WTC11 (cell line): ENCODE measurements around the gene FZD7.

Experiments
- ATF1 ChIP-seq: sonication (generic); formaldehyde crosslinking; IDR thresholded peaks from 2 replicates; pipeline ENCODE4 v1.8.1; 2023; ENCODE audit warnings: mild to moderate bottlenecking, moderate library complexity, missing genetic modification reagents
- ATF3 ChIP-seq: sonication (generic); formaldehyde crosslinking; conservative IDR thresholded peaks from 2 replicates; pipeline ENCODE4 v1.8.1; 2022; ENCODE audit warnings: mild to moderate bottlenecking, missing genetic modification reagents
- CREM ChIP-seq: sonication (generic); formaldehyde crosslinking; IDR thresholded peaks from 2 replicates; pipeline ENCODE4 v1.8.1; 2022; ENCODE audit warnings: mild to moderate bottlenecking, missing genetic modification reagents, moderate library complexity
- ESRRA ChIP-seq: sonication (generic); formaldehyde crosslinking; IDR thresholded peaks from 2 replicates; pipeline ENCODE4 v1.8.1; 2022; ENCODE audit warnings: mild to moderate bottlenecking, missing genetic modification reagents, borderline replicate concordance
- NFATC4 ChIP-seq: fragments of 250-450 bp; sonication (Bioruptor Pico); IDR thresholded peaks from 2 replicates; pipeline ENCODE4 v1.9.0; 2021; ENCODE audit warnings: mild to moderate bottlenecking
- TCF7 ChIP-seq: sonication (generic); formaldehyde crosslinking; IDR thresholded peaks from 2 replicates; pipeline ENCODE4 v1.8.0; 2022; ENCODE audit warnings: mild to moderate bottlenecking, low read depth, missing genetic modification reagents, moderate library complexity
- ZMAT4 ChIP-seq: fragments of 250-450 bp; sonication (Bioruptor Pico); IDR thresholded peaks from 2 replicates; pipeline ENCODE4 v1.9.0; 2021; ENCODE audit warnings: mild to moderate bottlenecking
- ZNF232 ChIP-seq: sonication (generic); formaldehyde crosslinking; IDR thresholded peaks from 2 replicates; pipeline ENCODE4 v1.8.0; 2022; ENCODE audit warnings: mild to moderate bottlenecking, missing genetic modification reagents
- ZNF396 ChIP-seq: fragments of 250-450 bp; sonication (Bioruptor Pico); IDR thresholded peaks from 2 replicates; pipeline ENCODE4 v1.8.0; 2021; ENCODE audit warnings: mild to moderate bottlenecking, moderate library complexity, borderline replicate concordance
- TF ChIP-seq, protein P1 (sequence below): fragments of 200-600 bp; IDR thresholded peaks from 2 replicates; pipeline ENCODE4 v1.8.0; 2022; ENCODE audit warnings: antibody characterized with exemption
- TF ChIP-seq, protein P2 (sequence below): fragments of 250-450 bp; sonication (Bioruptor Pico); conservative IDR thresholded peaks from 2 replicates; pipeline ENCODE4 v1.9.0; 2021; ENCODE audit warnings: mild to moderate bottlenecking
- TF ChIP-seq, protein P3 (sequence below): sonication (generic); formaldehyde crosslinking; IDR thresholded peaks from 2 replicates; pipeline ENCODE4 v1.8.0; 2022; ENCODE audit warnings: missing genetic modification reagents
- TF ChIP-seq, protein P4 (sequence below): sonication (generic); formaldehyde crosslinking; IDR thresholded peaks from 2 replicates; pipeline ENCODE4 v1.8.1; 2022; ENCODE audit warnings: mild to moderate bottlenecking, missing genetic modification reagents, moderate library complexity, borderline replicate concordance
- TF ChIP-seq, protein P5 (sequence below): sonication (generic); formaldehyde crosslinking; IDR thresholded peaks from 2 replicates; pipeline ENCODE4 v1.8.1; 2022; ENCODE audit warnings: low read depth, missing genetic modification reagents, borderline replicate concordance

DNA sequence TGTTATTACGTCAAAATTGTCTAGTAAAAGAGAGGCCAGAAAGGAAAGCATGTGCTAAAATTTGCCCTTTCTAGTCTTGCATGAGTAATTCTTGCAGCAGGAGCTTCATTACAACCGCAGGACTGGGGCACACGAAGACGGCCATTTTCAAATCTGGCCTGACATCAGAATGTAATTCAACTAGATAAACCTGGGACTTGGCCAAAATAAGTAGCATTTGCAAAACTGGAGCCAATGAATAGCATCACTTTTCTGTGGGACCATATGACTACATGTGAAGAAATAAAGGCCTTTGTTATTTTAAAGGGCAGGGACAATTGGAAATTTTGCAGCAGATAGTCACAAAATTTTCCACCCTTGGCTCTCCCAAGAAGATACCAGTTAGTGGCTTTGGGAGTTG is 3.0 kb upstream of the FZD7 start:
- TF ChIP-seq, protein P1, sequence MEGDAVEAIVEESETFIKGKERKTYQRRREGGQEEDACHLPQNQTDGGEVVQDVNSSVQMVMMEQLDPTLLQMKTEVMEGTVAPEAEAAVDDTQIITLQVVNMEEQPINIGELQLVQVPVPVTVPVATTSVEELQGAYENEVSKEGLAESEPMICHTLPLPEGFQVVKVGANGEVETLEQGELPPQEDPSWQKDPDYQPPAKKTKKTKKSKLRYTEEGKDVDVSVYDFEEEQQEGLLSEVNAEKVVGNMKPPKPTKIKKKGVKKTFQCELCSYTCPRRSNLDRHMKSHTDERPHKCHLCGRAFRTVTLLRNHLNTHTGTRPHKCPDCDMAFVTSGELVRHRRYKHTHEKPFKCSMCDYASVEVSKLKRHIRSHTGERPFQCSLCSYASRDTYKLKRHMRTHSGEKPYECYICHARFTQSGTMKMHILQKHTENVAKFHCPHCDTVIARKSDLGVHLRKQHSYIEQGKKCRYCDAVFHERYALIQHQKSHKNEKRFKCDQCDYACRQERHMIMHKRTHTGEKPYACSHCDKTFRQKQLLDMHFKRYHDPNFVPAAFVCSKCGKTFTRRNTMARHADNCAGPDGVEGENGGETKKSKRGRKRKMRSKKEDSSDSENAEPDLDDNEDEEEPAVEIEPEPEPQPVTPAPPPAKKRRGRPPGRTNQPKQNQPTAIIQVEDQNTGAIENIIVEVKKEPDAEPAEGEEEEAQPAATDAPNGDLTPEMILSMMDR = no peak
- TF ChIP-seq, protein P2, sequence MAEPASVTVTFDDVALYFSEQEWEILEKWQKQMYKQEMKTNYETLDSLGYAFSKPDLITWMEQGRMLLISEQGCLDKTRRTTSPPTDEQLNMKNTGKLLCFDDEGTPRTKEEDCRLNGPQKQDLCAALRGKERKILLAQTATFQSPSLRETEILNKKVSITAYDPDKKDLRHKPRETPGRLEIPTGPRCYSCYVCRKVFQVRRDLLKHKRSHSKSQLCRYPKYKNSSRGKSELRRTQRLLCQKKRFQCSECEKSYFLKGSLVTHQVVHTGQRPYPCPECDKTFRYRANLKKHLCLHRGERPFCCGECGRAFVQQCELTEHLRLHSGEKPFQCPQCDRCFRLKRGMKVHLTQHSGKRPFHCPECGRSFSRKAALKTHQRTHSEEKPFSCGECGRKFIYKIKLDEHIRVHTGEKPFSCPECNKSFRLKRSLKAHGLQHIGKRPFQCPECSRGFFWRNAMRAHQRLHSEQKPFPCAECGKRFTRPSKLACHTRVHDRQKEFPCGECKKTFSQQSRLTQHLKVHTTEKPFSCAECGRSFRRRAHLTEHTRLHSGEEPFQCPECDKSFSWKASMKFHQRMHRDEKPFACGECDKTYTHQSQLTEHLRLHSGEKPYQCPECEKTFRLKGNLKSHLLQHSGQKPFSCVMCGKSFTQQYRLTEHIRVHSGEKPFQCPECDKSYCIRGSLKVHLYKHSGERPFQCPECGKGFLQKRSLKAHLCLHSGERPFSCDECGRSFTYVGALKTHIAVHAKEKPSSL (CRISPR knock-in tag) = no peak
- TF ChIP-seq ZMAT4 (CRISPR knock-in tag) (no peak), ZNF232 (CRISPR knock-in tag) (no peak), ATF3 (no peak), ESRRA (CRISPR knock-in tag) (no peak), ZNF396 (CRISPR knock-in tag) (no peak), CREM (no peak), TCF7 (no peak), ATF1 (CRISPR knock-in tag) (no peak), NFATC4 (no peak)
- TF ChIP-seq, protein P3, sequence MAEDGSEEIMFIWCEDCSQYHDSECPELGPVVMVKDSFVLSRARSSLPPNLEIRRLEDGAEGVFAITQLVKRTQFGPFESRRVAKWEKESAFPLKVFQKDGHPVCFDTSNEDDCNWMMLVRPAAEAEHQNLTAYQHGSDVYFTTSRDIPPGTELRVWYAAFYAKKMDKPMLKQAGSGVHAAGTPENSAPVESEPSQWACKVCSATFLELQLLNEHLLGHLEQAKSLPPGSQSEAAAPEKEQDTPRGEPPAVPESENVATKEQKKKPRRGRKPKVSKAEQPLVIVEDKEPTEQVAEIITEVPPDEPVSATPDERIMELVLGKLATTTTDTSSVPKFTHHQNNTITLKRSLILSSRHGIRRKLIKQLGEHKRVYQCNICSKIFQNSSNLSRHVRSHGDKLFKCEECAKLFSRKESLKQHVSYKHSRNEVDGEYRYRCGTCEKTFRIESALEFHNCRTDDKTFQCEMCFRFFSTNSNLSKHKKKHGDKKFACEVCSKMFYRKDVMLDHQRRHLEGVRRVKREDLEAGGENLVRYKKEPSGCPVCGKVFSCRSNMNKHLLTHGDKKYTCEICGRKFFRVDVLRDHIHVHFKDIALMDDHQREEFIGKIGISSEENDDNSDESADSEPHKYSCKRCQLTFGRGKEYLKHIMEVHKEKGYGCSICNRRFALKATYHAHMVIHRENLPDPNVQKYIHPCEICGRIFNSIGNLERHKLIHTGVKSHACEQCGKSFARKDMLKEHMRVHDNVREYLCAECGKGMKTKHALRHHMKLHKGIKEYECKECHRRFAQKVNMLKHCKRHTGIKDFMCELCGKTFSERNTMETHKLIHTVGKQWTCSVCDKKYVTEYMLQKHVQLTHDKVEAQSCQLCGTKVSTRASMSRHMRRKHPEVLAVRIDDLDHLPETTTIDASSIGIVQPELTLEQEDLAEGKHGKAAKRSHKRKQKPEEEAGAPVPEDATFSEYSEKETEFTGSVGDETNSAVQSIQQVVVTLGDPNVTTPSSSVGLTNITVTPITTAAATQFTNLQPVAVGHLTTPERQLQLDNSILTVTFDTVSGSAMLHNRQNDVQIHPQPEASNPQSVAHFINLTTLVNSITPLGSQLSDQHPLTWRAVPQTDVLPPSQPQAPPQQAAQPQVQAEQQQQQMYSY (CRISPR knock-in tag) = no peak
- TF ChIP-seq, protein P4, sequence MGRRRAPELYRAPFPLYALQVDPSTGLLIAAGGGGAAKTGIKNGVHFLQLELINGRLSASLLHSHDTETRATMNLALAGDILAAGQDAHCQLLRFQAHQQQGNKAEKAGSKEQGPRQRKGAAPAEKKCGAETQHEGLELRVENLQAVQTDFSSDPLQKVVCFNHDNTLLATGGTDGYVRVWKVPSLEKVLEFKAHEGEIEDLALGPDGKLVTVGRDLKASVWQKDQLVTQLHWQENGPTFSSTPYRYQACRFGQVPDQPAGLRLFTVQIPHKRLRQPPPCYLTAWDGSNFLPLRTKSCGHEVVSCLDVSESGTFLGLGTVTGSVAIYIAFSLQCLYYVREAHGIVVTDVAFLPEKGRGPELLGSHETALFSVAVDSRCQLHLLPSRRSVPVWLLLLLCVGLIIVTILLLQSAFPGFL (CRISPR knock-in tag) = no peak
- TF ChIP-seq, protein P5, sequence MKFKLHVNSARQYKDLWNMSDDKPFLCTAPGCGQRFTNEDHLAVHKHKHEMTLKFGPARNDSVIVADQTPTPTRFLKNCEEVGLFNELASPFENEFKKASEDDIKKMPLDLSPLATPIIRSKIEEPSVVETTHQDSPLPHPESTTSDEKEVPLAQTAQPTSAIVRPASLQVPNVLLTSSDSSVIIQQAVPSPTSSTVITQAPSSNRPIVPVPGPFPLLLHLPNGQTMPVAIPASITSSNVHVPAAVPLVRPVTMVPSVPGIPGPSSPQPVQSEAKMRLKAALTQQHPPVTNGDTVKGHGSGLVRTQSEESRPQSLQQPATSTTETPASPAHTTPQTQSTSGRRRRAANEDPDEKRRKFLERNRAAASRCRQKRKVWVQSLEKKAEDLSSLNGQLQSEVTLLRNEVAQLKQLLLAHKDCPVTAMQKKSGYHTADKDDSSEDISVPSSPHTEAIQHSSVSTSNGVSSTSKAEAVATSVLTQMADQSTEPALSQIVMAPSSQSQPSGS (CRISPR knock-in tag) = no peak
